ENCODE results near the gene ST6GALNAC5.

DNA sequence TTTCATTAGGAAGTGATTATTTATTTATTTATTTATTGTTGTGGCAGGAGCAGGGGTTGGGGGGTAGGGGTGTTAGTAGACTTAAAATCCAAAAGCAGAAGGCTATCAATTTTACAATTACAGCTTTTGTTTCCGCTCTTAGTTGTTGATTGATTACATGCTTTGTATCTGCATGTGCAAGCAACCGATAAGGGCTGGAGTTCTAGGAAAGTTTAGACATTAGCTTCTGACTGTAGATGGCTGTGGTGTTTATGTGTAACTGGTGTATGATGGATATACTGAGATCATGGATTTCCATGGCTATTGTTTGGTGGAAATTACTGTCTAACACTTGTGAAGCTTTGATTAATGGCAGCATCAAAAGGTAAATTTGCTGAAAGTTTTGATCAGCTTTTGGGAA, 2.8 kb downstream of the ST6GALNAC5 start:
- no peak for TF ChIP-seq CTCF (IDR thresholded peaks at IDR 0.05 in 4 of 5, conservative IDR thresholded peaks at IDR 0.05 in 1 of 5)
- no peak for TF ChIP-seq POLR2A (IDR thresholded peaks at IDR 0.05)

Data from gastrocnemius medialis (tissue), 4 donors.